DOHH2 (cell line): Measurements from ENCODE around the gene DPRX.
"Not testable (repeated sequence)": the region's sequence is repeated elsewhere in the genome, so short reads cannot be mapped to it uniquely, and the experiment has no call there.

Source experiments
- CTCF ChIP-seq: fragments of 200-600 bp; sonication (generic); IDR thresholded peaks from one replicate; pipeline ENCODE4 v1.5.1; 2014; ENCODE audit warnings: antibody characterized with exemption, mild to moderate bottlenecking, low read depth, low read length; ENCODE audit not compliant: poor library complexity, severe bottlenecking
- EZH2phosphoT487 ChIP-seq: fragments of 200-600 bp; sonication (generic); IDR thresholded peaks from 2 replicates; pipeline ENCODE4 v1.6.1; 2017; ENCODE audit warnings: borderline replicate concordance, mild to moderate bottlenecking, antibody characterized with exemption, low read length, moderate library complexity, mixed read lengths

DNA sequence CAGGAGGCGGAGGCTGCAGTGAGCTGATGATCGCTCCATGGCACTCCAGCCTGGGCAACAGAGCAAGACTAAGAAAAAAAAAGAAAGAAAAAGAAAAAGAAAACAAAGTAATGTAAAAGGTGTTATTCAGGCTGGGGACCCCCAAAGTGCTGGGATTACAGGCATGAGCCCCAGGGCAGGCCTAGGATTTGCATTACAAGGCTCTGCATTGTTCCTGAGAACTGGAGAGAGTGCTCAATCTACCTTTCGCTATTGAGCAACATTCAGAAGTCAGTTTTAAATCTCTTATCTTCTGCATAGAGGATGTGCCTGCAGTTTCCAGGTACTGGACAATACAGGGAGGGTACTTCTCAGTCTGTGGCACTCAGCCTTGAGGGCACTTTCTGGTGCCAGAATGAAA is 34.5 kb downstream of the DPRX start:
- TF ChIP-seq CTCF, EZH2phosphoT487: not testable (repeated sequence)
